Suprapubic skin (tissue), 4 donors: ENCODE data around the gene TBX3. TPM values are rescaled to one million over a fixed set of nuclear protein-coding genes. Genes with fewer than 3 reads are reported as not detected.

ENCODE experiments used
- DNase-seq, 2 donors: peaks; one replicate each; pipeline ENCODE4 v3.0.0-alpha.2; 2019; ENCODE audit warnings: low spot score in 2 of 2
- H3K27ac ChIP-seq: fragments of 200-600 bp; sonication (generic); one replicate; pipeline ENCODE4 v1.5.1; 2019
- H3K27me3 ChIP-seq: fragments of 200-600 bp; sonication (generic); one replicate; pipeline ENCODE4 v1.5.1; 2019
- H3K36me3 ChIP-seq: fragments of 200-600 bp; sonication (generic); one replicate; pipeline ENCODE4 v1.5.1; 2019
- H3K4me1 ChIP-seq: fragments of 200-600 bp; sonication (generic); one replicate; pipeline ENCODE4 v1.5.1; 2019
- H3K4me3 ChIP-seq: fragments of 200-600 bp; sonication (generic); one replicate; pipeline ENCODE4 v1.5.1; 2019; ENCODE audit warnings: mild to moderate bottlenecking
- H3K9me3 ChIP-seq: fragments of 200-600 bp; sonication (generic); one replicate; pipeline ENCODE4 v1.5.1; 2019
- EP300 ChIP-seq: sonication (generic); formaldehyde crosslinking; IDR thresholded peaks from one replicate; pipeline ENCODE4 v1.6.1; 2017; ENCODE audit warnings: antibody characterized with exemption
- POLR2A ChIP-seq, 2 donors: fragments of 450-650 bp; IDR thresholded peaks; one replicate each; pipeline ENCODE4 v1.6.1; 2017; ENCODE audit warnings: antibody characterized with exemption in 2 of 2, mild to moderate bottlenecking in 2 of 2, moderate library complexity in 2 of 2
- POLR2AphosphoS5 ChIP-seq, 3 donors: sonication (generic); formaldehyde crosslinking; IDR thresholded peaks; one replicate each; pipeline ENCODE4 v1.6.1; 2017; ENCODE audit warnings: antibody characterized with exemption in 3 of 3
- WGBS: methylation state at CpG from one replicate; pipeline ENCODE4 v1.1.5; 2018; 5-methylcytosine and 5-hydroxymethylcytosine counted together
- total RNA-seq, 4 donors: library from RNA; depleted of rRNA; stranded (reverse); fragments of >200 nt; gene quantifications; one replicate each; pipeline ENCODE4 v1.1.0, GENCODE V29; 2016
- TF ChIP-seq, protein P1 (sequence below), 2 donors: fragments of 200-600 bp in 1 of 2; fragments of 450-650 bp in 1 of 2; sonication (generic) in 1 of 2; IDR thresholded peaks; one replicate each; pipeline ENCODE4 v1.5.1; 2016 to 2019; ENCODE audit warnings: antibody characterized with exemption in 2 of 2, mild to moderate bottlenecking in 1 of 2, moderate library complexity in 1 of 2

TBX3 gene
- total RNA-seq, 4 donors from 2014 or later: 23.4 to 35.6 (median 28.7) TPM

GRCh38 chr12:114656906-114657596 is 26.9 kb downstream of the TBX3 start:
- 80% methylated on average over 8 of the region's 8 CpGs for WGBS
- Histone ChIP-seq H3K9me3 (no peaks in the 10 kb centered on the region), H3K27ac (no peak overlapping the region), H3K36me3 (no peaks in the 10 kb centered on the region), H3K27me3 (no peaks in the 10 kb centered on the region), H3K4me3 (no peak overlapping the region), H3K4me1 (no peaks in the 10 kb centered on the region)
- TF ChIP-seq EP300 (no peak), POLR2A (IDR thresholded peaks at IDR 0.05) (no peak), POLR2AphosphoS5 (IDR thresholded peaks at IDR 0.05) (no peak)
- TF ChIP-seq, protein P1, sequence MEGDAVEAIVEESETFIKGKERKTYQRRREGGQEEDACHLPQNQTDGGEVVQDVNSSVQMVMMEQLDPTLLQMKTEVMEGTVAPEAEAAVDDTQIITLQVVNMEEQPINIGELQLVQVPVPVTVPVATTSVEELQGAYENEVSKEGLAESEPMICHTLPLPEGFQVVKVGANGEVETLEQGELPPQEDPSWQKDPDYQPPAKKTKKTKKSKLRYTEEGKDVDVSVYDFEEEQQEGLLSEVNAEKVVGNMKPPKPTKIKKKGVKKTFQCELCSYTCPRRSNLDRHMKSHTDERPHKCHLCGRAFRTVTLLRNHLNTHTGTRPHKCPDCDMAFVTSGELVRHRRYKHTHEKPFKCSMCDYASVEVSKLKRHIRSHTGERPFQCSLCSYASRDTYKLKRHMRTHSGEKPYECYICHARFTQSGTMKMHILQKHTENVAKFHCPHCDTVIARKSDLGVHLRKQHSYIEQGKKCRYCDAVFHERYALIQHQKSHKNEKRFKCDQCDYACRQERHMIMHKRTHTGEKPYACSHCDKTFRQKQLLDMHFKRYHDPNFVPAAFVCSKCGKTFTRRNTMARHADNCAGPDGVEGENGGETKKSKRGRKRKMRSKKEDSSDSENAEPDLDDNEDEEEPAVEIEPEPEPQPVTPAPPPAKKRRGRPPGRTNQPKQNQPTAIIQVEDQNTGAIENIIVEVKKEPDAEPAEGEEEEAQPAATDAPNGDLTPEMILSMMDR (IDR thresholded peaks at IDR 0.05): no peak
- no peak for DNase-seq

DNA sequence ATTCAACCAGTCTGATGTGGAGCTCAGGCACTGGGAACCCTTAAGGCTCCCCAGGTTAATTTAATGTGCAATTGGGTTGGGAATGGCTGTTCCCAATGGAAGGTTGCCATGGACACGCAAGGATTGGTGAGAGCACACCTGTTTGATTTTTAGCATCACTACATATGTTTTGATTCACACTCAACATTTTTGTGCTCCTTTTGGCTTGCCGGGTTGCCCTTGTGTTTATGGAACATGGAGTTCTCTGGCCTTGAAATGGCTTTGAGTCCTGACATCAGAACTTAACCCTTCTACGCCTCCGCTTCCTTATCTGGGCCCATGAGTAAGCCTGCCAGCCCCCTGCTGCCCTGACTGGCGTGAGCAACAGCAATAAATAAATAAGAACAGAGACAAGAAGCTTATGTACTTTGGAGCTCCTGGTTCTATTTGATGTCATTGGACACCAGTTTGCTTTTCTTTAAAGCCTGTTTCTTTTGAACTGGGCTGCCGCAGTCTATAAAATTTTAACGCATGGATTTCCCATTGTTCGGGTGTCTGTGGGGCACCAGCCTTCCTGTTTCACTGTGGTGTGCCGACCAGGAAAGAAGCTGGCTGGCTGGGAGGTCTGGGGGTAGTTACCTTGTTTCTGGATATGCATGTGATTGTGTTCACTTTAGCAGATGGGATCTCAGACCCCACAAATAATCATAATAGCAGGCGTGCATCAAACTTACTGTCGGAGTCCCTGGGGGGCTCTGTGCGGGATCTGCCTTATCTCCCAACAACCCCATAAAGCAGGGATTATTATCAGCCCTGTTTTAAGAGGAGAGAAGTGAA is 27.8 kb downstream of the TBX3 start:
- 80% methylated on average over 12 of the region's 12 CpGs for WGBS
- DNase-seq: no peak
- H3K4me3 ChIP-seq: no peak overlapping the region
- H3K9me3 ChIP-seq: no peaks in the 10 kb centered on the region
- H3K4me1 ChIP-seq: no peaks in the 10 kb centered on the region
- H3K27ac ChIP-seq: no peak overlapping the region
- H3K27me3 ChIP-seq: no peaks in the 10 kb centered on the region
- H3K36me3 ChIP-seq: no peaks in the 10 kb centered on the region
- no peak for TF ChIP-seq POLR2AphosphoS5 (IDR thresholded peaks at IDR 0.05)
- TF ChIP-seq EP300: no peak
- TF ChIP-seq, protein P1 (IDR thresholded peaks at IDR 0.05): no peak
- TF ChIP-seq POLR2A (IDR thresholded peaks at IDR 0.05): no peak

DNA sequence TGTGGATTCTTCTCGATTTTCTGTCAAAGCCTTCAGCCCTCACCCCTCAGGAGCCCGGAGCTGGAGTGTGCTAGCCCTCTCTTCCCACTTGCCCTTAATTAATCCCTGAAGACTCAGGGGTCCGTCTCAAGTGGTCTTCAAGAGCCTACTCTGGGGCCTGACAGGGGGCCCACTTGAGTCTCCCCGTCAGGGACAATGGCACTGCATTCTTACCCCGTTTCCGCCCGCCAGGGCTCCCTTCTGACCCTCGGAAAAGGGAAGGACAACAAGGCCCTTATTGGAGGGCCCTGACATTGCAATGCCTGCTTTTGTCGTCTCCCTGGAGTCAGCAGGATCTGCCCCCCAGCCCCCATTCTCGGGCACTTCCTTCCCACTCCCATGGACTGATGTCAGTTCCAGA is 34.4 kb downstream of the TBX3 start:
- no peak for DNase-seq
- H3K27me3 ChIP-seq: no peaks in the 10 kb centered on the region
- TF ChIP-seq POLR2AphosphoS5 (IDR thresholded peaks at IDR 0.05) (no peak), EP300 (no peak), POLR2A (IDR thresholded peaks at IDR 0.05) (no peak)
- TF ChIP-seq, protein P1 (IDR thresholded peaks at IDR 0.05): no peak
- no peaks in the 10 kb centered on the region for H3K36me3 ChIP-seq
- H3K9me3 ChIP-seq: no peaks in the 10 kb centered on the region
- H3K4me3 ChIP-seq: no peak overlapping the region
- H3K27ac ChIP-seq: no peak overlapping the region
- 63% methylated on average over 10 of the region's 10 CpGs for WGBS
- H3K4me1 ChIP-seq: no peaks in the 10 kb centered on the region

- TF ChIP-seq POLR2A (IDR thresholded peaks at IDR 0.05) (no peak), POLR2AphosphoS5 (IDR thresholded peaks at IDR 0.05) (no peak), EP300 (no peak)
- TF ChIP-seq, protein P1 (IDR thresholded peaks at IDR 0.05): no peak
- Histone ChIP-seq H3K36me3 (no peaks in the 10 kb centered on the region), H3K4me1 (no peaks in the 10 kb centered on the region), H3K27ac (no peak overlapping the region), H3K4me3 (no peak overlapping the region), H3K27me3 (no peaks in the 10 kb centered on the region), H3K9me3 (no peaks in the 10 kb centered on the region)
- no peak for DNase-seq
- WGBS: 89% methylated on average over 3 of the region's 3 CpGs
Observed at GRCh38 chr12:114648711-114649110, 35.3 kb downstream of the TBX3 start.

GRCh38 chr12:114638790-114639435 is 45.1 kb downstream of the TBX3 start:
- 74% methylated on average over 6 of the region's 6 CpGs for WGBS
- H3K27me3 ChIP-seq: no peaks in the 10 kb centered on the region
- H3K27ac ChIP-seq: no peak overlapping the region
- H3K4me1 ChIP-seq: peaks cover 8% of the 10 kb centered on the region
- H3K36me3 ChIP-seq: no peaks in the 10 kb centered on the region
- H3K4me3 ChIP-seq: no peak overlapping the region
- TF ChIP-seq POLR2AphosphoS5 (IDR thresholded peaks at IDR 0.05): no peak
- no peak for TF ChIP-seq EP300
- TF ChIP-seq, protein P1 (IDR thresholded peaks at IDR 0.05): no peak
- no peak for TF ChIP-seq POLR2A (IDR thresholded peaks at IDR 0.05)
- H3K9me3 ChIP-seq: no peaks in the 10 kb centered on the region
- no peak for DNase-seq
